NCI-H526 (cell line): ENCODE measurements around the gene FLAD1.

Experiments used
- DNase-seq, 2 experiments: peaks; one replicate each; lab custom pipeline; 2025; lab: John Stamatoyannopoulos, UW

The FLAD1 gene

DNA sequence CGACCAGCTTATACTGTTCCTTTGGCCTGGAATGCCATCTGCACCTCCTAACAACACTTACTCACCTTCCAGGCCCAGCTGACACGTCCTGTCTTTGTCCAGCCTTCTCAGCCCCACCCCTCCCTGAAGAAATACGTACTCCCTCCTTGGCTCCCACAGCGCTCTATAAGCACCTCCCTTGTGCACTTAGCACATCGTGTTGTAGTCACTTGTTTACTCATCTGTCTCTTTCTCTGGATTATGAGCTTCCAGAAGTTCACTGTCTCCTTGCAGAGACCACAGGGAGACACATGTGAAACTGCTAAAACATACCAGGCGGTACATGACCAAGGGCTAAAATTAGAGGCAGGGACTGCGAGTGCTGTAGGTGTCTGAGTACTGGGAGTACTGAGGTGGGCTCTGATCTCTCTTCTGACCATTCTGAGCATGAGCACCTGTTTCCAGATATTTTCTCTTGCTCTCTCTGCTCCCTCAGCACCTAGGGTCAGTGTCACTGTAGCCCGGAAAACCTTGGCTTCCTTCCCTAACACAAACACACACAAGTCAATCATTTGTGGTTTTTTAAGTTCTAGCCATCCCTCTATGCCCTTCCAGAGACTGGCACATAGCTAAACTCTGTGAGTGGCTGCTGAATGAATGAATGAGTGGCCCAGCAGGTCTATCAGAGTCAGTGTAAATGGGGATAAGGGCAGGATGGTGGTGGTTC, 55.6 kb downstream of the FLAD1 start:
- DNase-seq = no peak

DNA sequence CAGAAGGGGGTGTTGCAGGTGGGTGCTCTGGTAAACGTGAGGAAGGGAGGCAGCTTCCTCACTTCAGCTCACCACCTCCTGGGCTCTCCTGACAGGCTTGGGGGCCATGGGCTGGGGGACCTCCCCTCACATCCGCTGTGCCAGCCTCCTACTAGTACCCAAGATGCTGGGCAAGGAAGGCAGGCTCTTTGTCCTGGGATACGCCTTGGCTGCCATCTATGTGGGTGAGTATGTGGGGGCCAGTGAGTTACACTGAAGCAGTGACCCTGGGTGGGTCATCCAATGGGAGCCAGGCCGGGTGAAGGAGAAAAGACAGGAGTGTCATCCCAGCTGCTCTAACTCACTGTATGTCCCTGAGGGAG, 56.1 kb downstream of the FLAD1 start:
- DNase-seq = no peak

DNA sequence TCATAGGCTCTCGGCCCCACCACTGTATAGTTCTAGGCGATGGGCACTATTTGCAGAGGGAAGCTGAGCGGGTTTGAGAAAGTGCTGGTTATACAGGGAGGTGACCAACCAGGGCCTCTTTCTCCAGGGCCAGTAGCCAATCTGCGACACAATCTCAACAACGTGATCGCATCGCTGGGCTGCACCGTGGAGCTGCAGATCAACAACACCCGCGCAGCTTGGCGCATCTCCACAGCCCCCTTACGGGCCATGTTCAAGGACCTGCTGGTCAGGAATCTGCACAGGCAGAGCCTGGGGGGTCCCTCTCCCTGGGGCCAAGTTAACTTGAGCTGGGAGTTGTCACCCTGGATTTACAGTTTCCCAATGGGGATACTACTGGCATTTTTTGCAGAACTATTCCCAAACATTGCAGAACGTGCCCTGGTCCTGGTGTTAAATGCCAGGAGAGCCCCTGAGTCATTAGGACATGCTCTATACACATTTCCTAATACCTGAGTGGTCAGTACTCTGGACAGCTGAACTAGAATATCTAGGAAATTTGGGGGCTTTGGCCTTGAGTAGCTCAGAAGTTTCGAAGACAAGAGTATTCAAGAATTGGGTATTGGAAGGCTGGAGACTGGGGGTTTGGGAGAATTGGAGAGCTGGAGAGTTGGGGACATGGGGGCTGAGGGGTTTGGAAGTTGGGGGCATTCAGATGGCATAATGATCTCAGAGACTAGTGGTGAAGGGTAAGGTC, 57.4 kb downstream of the FLAD1 start:
- DNase-seq = no peak
